ENCODE results near the gene TAF6L. TPM values are rescaled to one million over a fixed set of nuclear protein-coding genes. Genes with fewer than 3 reads are reported as not detected.

Gene TAF6L
- 10 to 100 TPM in 4 of 5 donors, 1 to 10 TPM in 1; 4.6 to 35.0 (median 11.0) TPM for total RNA-seq
- 10 to 100 TPM in 2 of 3 donors, 1 to 10 TPM in 1; 7.5 to 19.7 (median 19.3) TPM for polyA plus RNA-seq
- long read RNA-seq, donor 1, partial matches to known transcripts: 6 of 6 reads
- long read RNA-seq, donor 1, other reads (novel, unspliced or antisense): 0 of 6 reads
- long read RNA-seq, donor 2, partial matches to known transcripts: 33 of 59 reads
- long read RNA-seq, donor 2, other reads (novel, unspliced or antisense): 25 of 59 reads
- long read RNA-seq, donor 3, partial matches to known transcripts: 0 of 1 reads
- long read RNA-seq, donor 3, other reads (novel, unspliced or antisense): 0 of 1 reads
- long read RNA-seq, donor 4: 0 reads
- long read RNA-seq, donor 5, partial matches to known transcripts: 30 of 33 reads
- long read RNA-seq, donor 5, other reads (novel, unspliced or antisense): 0 of 33 reads
- long read RNA-seq, donor 6, partial matches to known transcripts: 84 of 109 reads
- long read RNA-seq, donor 6, other reads (novel, unspliced or antisense): 23 of 109 reads
- long read RNA-seq, donor 7, partial matches to known transcripts: 5 of 8 reads
- long read RNA-seq, donor 7, other reads (novel, unspliced or antisense): 0 of 8 reads
- long read RNA-seq, donor 8, partial matches to known transcripts: 42 of 71 reads
- long read RNA-seq, donor 8, other reads (novel, unspliced or antisense): 29 of 71 reads
- long read RNA-seq, donor 9, partial matches to known transcripts: 0 of 34 reads
- long read RNA-seq, donor 9, other reads (novel, unspliced or antisense): 32 of 34 reads
- long read RNA-seq, donor 10: 0 reads

GRCh38 chr11:62771144-62772021 lies at the start of gene TAF6L:
TSS of gene TAF6L (plus strand) at chr11:62771396. CDS start at chr11:62775784, 4,388 bp downstream.
- peak; percentile 98 for DNase-seq
- 1 to 3% (median 2%) methylated on average over 28 to 60 of the region's 60 CpGs for WGBS, 5 donors
- H3K36me3 ChIP-seq: peaks cover 16 to 43% (median 32%) of the 10 kb centered on the region in 4 donors

GRCh38 chr11:62721994-62722393 lies 49.2 kb upstream of the TAF6L start:
- WGBS, 5 donors: 41 to 60% (median 51%) methylated on average over 7 of the region's 7 CpGs
- Histone ChIP-seq H3K9me3 (no peaks in the 10 kb centered on the region), H3K36me3 (peaks cover 67 to 73% (median 73%) of the 10 kb centered on the region in 4 donors), H3K4me3 (no peak overlapping the region), H3K27ac (no peak overlapping the region), H3K4me1 (peaks cover 33 to 79% (median 52%) of the 10 kb centered on the region in 4 donors), H3K27me3 (no peaks in the 10 kb centered on the region)
- peak in 1 of 2 donors; percentile 53 for DNase-seq
- TF ChIP-seq EP300 (IDR thresholded peaks at IDR 0.05): no peak
- no peak for TF ChIP-seq POLR2A (IDR thresholded peaks at IDR 0.05)
- TF ChIP-seq POLR2AphosphoS5 (IDR thresholded peaks at IDR 0.05): no peak
- no peak for TF ChIP-seq CTCF (IDR thresholded peaks at IDR 0.05)
- intact Hi-C loops (cut with DNase I; ENCODE audit: low total_unique reads): no loop called here

More at GRCh38 chr11:62771144-62772021, at the start of gene TAF6L:
- Histone ChIP-seq H3K9me3 (no peaks in the 10 kb centered on the region), H3K4me3 (peak within 1 kb of the TSS; percentile 65 to 72 (median 68)), H3K4me1 (peaks cover 22 to 38% (median 30%) of the 10 kb centered on the region in 4 donors), H3K27ac (peak within 1 kb of the TSS; percentile 93 to 98 (median 96)), H3K27me3 (no peaks in the 10 kb centered on the region)
- intact Hi-C loops (cut with DNase I; ENCODE audit: low total_unique reads): no loop called here
- TF ChIP-seq EP300 (IDR thresholded peaks at IDR 0.05) (no peak), CTCF (IDR thresholded peaks at IDR 0.05) (peak in 1 of 7 experiments; percentile 9), POLR2AphosphoS5 (IDR thresholded peaks at IDR 0.05) (peak; percentile 33 to 79 (median 59)), POLR2A (IDR thresholded peaks at IDR 0.05) (no peak)

- DNase-seq: no peak
- no peak for TF ChIP-seq EP300 (IDR thresholded peaks at IDR 0.05)
- TF ChIP-seq CTCF (IDR thresholded peaks at IDR 0.05): no peak
- no peak for TF ChIP-seq POLR2AphosphoS5 (IDR thresholded peaks at IDR 0.05)
- TF ChIP-seq POLR2A (IDR thresholded peaks at IDR 0.05): no peak
- WGBS, 5 donors: 26 to 39% (median 35%) methylated on average over 8 of the region's 8 CpGs
- Histone ChIP-seq H3K27ac (peak overlapping the region in 1 of 5 donors; percentile 7), H3K9me3 (no peaks in the 10 kb centered on the region), H3K4me3 (peak overlapping the region; percentile 11 to 99 (median 93)), H3K27me3 (no peaks in the 10 kb centered on the region), H3K4me1 (peaks cover 23 to 59% (median 41%) of the 10 kb centered on the region in 4 donors), H3K36me3 (peaks cover 46 to 51% (median 51%) of the 10 kb centered on the region in 4 donors)
- intact Hi-C loops (cut with DNase I; ENCODE audit: low total_unique reads): no loop called here
These were observed 47.0 kb upstream of the TAF6L start for GRCh38 chr11:62724171-62724570.

Measured in stomach (tissue), 19 donors.